ELF-1 (cell line): ENCODE data around the gene ABCC3.

Experiments used
- DNase-seq: peaks from one replicate; pipeline ENCODE4 v3.0.0-alpha.2; 2016; ENCODE audit warnings: low read depth, low spot score

The ABCC3 gene

DNA sequence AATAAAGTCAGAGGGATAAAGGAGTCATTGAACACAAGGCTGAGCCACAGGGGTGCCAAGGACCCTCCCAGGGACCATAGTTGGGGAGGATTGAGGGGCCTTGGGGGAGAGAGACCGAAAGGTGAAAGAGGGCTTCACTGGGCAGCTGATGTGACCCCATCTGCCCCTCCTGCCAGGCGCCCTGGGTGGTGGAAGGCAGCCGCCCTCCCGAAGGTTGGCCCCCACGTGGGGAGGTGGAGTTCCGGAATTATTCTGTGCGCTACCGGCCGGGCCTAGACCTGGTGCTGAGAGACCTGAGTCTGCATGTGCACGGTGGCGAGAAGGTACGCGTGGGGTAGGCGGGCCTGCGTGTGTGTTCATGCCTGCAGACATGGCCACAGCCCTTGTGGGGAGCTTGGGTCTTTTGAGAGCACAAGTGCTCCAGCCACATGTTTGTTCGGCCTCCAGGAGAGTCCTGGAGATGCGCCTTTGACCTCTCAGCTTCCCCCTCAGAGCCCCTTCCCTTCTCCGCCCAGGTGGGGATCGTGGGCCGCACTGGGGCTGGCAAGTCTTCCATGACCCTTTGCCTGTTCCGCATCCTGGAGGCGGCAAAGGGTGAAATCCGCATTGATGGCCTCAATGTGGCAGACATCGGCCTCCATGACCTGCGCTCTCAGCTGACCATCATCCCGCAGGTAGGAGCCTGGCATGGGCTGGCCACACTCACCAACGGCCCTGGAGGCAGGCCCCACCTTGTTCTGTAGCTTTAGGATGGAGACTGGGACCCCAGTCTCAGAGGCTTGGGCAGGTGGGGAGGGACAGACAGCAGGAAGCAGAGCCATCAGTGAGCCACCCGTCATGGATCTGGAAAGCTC is 49.0 kb downstream of the ABCC3 start:
- no peak for DNase-seq

DNA sequence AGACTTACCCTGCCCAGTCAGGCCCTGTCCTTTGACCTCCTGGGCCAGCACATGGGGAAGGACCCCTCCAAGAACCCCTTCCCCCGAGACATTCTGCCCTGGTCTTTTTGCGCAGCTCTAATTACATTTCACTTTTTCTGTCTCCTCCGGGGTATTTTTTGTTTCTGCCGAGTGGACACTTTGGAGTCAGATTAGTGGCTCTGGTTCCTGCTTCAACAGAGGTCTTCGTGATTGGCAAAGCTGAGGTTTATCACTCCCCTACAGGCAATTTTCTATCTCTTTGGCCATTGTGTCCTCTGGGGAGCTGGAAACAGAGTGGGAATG is 49.6 kb downstream of the ABCC3 start:
- no peak for DNase-seq

GRCh38 chr17:50684612-50685333 is 50.1 kb downstream of the ABCC3 start:
- peak; percentile 90 for DNase-seq

DNA sequence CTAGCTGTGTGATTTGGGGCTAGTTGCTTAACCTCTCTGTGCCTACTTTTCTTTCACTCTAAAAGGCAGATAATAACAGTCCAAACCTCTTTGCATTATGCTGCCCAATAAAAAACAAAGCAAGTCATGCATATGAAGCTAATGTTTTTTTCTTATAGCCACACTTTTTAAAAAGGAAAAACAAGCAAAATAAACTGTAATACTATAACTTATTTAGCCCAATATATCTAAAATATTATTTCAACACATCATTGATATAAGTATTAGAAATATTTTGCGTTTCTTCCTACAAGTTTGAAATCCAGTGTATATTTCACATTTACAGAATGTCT is 50.6 kb downstream of the ABCC3 start:
- no peak for DNase-seq

DNA sequence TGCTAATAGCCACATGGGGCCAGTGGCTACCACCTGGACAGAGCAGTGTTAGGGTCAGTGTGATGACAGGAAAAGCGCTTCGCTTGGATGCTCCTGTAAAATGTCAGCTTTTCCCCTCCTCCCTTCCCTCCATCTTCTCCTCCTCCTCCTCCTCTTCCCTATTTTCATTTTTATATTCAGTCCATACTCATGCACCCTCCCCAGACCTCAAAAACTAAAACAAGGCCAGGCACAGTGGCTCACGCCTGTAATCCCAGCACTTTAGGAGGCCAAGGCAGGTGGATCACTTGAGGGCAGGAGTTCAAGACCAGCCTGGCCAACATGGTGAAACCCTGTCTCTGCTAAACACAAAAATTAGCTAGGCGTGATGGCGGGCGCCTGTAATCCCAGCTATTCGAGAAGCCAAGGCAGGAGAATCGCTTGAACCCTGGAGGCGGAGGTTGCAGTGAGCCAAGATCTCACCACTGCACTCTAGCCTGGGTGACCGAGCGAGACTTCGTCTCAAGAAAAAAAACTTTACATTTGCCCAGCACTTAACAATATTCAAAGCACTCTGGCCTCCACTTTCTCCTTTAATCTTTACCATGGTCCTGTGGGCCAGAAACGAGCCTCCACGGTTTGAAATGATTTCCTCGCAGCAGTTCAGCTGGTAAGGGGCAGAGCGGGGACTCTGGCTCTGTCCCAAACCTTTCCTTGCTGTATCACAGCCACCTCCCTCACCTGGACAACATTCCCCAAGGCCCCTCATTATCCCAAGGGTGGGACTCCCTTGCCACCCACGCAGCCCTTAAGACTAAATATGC is 51.2 kb downstream of the ABCC3 start:
- no peak for DNase-seq

DNA sequence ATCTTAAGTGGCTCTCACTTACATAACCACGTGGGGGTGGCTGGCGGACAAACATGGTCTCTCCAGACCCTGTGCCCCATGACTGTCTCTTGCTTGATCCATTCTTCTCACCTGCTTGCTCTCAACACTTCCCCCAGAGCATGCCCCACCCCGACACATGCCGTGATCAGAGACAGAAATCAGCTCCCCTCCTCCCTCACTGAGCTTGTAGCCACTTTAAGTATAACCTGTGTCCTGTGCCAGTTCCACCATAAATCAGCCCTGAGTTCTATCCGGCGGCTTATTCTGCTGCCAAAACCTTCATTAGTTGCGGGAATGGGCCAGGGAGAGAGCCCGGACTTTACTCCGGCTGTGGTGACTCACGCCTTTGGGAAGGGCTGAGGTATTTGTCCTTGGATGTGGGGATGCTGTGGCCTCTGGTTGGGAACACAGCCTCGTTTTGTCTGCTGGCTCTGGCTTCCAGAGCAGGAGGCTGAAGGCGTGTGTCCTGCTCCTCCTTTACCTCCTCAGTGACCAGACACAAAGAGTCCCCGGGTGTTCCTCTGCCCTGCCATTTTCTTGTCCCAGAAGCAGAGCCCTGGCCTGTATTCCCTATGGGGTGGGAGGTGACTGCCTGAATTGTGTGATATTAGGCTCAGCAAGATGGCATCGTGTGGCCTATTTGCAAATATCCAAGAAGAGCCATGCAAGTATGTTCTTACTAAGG is 52.0 kb downstream of the ABCC3 start:
- peak; percentile 65 for DNase-seq

DNA sequence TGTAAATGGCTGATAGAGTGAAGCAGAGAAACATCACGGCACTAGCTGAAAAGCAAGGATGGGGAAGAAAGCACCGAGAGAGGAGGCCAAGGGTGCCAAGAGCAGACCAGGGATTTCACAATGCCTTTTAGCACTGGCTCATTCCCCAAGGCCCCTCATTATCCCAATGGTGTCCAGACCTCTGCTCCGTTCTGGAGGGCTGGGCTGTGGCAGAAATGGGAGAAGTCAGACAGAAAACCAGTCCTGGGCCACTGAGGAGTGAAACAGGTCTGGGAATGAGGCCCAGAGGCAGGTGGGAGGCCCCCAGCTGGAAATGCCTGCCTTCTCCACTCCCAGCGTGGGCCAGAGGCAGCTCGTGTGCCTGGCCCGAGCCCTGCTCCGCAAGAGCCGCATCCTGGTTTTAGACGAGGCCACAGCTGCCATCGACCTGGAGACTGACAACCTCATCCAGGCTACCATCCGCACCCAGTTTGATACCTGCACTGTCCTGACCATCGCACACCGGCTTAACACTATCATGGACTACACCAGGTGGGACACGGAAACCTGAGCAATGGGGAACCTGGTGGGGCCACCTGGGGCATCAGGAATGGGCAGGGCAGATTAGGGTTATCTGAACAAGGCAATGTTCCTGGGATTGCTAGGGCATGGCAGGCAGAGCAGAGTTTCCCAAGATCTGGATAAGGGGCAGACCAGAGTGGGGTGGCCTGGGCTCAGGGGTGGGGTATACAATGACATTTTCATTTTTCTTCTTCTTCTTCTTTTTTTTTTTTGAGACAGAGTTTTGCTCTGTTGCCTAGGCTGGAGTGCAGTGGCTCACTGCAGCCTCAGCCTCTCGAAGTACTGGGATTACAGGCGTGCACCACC is 52.8 kb downstream of the ABCC3 start:
- peak; percentile 91 for DNase-seq

GRCh38 chr17:50688245-50688644 is 53.6 kb downstream of the ABCC3 start:
- DNase-seq = no peak

DNA sequence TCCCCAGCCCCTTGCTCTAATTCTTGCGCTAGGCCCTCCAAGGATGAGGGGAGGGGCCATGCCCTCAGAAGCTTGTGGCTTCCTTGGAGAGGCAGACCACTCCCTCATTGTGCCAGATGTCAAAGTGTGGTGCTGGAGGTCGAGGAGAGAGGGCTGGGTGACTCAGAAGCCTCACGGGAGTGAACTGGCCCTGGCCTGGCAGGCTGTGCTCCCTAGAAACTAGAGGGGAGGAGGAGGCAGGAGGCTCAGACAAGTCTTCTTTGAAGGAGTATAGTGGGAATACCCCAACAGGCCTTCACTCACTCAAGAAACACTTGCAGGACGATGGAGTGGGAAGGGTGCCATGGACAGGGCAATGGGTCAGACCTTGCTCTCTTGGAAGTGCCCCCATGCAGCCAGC is 54.6 kb downstream of the ABCC3 start:
- DNase-seq = peak; percentile 55

- DNase-seq = peak; percentile 81
Measured at GRCh38 chr17:50689956-50690886, 55.5 kb downstream of the ABCC3 start.

- DNase-seq = no peak
Measured at GRCh38 chr17:50690887-50691549, 56.3 kb downstream of the ABCC3 start.

DNA sequence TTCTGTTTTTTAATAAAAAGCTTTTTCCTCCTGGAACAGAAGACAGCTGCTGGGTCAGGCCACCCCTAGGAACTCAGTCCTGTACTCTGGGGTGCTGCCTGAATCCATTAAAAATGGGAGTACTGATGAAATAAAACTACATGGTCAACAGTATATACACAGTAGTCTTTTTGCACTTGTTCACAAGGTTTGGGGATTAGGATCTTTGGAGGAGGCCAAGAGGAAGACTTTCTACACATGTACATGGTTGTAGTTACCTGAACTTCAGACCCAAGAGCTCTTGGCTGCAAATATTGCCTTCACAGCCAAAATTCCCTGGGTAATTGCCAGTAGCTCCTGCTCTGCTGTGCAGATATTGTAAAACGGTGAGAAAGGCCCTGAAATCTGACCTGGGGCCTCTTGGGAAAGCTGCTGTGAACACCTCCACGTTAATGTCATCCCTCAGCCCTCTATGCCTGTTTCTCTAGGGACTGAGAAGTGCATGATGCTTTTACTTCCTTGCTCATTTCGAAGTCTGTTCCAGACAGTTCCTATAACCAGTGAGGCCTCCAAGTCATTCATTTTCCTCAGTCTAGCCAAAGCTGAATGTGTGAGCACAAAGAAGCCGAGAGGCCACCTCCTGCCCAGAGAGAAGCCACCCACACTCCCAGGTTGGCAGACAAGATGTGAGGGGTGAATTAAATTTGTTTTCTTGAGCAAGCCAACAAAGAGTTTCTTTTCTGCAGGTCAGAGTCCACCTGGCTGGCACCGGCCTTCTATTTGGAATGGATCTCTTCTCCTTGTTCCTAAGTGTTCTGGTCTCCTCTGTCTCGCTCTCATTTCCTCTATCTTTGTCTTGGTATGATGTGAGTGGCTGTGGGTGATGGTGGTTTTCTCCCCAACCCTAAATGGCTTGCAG is 57.1 kb downstream of the ABCC3 start:
- no peak for DNase-seq

GRCh38 chr17:50692448-50693035 is 57.9 kb downstream of the ABCC3 start:
- no peak for DNase-seq

DNA sequence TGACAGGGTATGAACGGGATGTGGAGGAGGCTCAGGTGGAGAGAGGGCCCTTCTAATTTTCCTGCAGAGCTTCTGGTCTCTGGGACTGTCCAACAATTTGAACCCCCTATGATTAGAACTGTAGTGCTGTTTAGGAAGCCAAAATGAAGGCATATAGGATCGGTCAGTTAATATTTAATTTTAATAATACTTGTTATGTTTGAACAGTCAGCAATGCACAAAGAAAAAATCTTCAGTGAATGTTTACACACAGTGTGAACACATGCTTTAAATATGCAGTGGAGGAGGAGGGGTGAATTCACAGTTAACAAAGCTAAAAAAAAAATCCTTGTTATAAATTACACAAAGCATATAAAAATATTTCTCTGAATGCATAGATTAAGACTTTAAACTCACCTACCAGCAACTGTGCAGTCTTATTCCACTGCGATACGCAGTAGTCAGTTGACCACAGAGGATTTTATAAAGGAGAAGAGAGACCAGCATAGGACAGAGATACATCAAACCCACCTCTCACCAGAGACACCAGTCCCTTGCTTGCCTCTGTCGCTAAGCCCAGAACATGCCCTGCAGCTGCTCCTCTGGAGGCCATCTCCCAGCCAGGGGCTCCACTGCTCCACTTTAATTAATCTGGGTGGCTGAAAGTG is 58.5 kb downstream of the ABCC3 start:
- DNase-seq = no peak

DNA sequence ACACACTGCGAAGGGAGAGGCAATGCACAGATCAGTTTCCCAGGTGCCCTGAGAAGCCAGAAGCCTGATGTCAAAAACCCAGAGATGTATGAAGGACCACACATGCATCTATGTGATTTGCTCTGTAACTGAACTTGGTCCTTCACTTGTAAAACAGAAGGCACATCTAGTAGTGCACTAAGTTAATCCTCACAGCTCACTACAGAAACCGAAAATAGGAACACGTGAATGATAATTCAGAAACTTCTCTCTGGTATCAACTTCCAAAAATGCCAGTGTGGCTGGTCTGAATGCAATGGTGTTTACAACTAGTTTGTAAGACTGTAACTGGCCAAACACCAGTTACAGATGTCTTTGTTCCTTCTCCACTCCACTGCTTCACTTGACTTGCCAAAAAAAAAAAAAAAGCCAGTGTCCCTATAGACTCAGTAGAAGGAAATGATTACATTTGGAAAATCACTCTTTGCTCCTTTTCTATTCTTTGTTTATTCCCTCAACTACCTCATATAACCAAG is 61.7 kb downstream of the ABCC3 start:
- no peak for DNase-seq

DNA sequence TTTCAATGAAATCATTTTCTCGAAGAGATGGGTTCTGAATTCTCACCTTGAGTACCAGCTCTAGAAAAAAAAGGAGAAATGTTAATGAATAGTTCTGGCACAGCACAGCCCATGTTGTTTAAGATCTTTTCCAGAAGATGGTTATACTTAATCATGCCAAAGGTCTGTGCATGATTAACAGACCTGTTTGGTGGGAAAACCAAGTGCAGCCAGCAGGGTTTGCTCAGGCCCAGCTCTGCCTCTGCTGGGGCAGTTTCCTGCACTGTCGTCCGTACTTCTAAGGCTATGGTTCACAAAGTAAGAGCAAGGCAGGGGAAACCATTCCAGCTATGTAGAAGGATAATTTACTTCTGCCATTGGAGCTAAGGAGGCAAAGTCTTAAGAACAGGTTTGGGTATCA is 62.4 kb downstream of the ABCC3 start:
- DNase-seq = no peak

GRCh38 chr17:50697663-50698272 is 63.1 kb downstream of the ABCC3 start:
- DNase-seq = no peak
